A549 (cell line): ENCODE results near the gene SART3. TPM values are rescaled to one million over a fixed set of nuclear protein-coding genes. Genes with fewer than 3 reads are reported as not detected.
A peak's percentile ranks its signal among the peaks of the same experiment; 100 is the strongest.

Experiments
- ATAC-seq, 2 experiments: fragments of 200-7000 bp in 1 of 2; fragments of >200 bp in 1 of 2; cut with Nextera tagmentation in 1 of 2; cut with Tn5 transposase in 1 of 2; 3 replicates each; pipeline versions ENCODE4 v1.8.0 to v1.9.1; 2018 to 2020; ENCODE audit warnings: mild to moderate bottlenecking in 1 of 2, moderate library complexity in 1 of 2
- CTCF ChIA-PET: fragments of 300-600 bp; sonication (Branson Sonifier 250); formaldehyde crosslinking; extraction: SDS; loops from one replicate; lab custom pipeline; 2021; ENCODE audit warnings: antibody characterized with exemption, inconsistent platforms; lab: Yijun Ruan, JAX
- POLR2A ChIA-PET: fragments of 350-600 bp; formaldehyde crosslinking; extraction: SDS; loops from one replicate; lab custom pipeline; 2021; ENCODE audit warnings: antibody characterized with exemption, inconsistent platforms; lab: Yijun Ruan, JAX
- DNase-seq, 2 experiments: peaks; one replicate each; pipeline versions ENCODE4 v3.0.0 to v3.0.0-alpha.2; 2011 to 2016; ENCODE audit warnings: low read depth in 1 of 2, low spot score in 1 of 2
- FAIRE-seq: peaks from 2 replicates; lab custom pipeline; 2011; peaks lifted over from hg19 to GRCh38; lab: Jason Lieb, UNC
- H3K27ac ChIP-seq, 2 experiments: fragments of >200 bp; sonication (Bioruptor Twin); formaldehyde crosslinking; 3 replicates each; pipeline ENCODE4 v1.5.1; 2016 to 2017
- H3K4me1 ChIP-seq: fragments of >200 bp; sonication (Bioruptor Twin); formaldehyde crosslinking; 3 replicates; pipeline ENCODE4 v1.6.1; 2016
- H3K4me2 ChIP-seq: fragments of >200 bp; sonication (Bioruptor Twin); formaldehyde crosslinking; 3 replicates; pipeline ENCODE4 v1.6.1; 2016
- H3K4me3 ChIP-seq: fragments of >200 bp; sonication (Bioruptor Twin); formaldehyde crosslinking; 3 replicates; pipeline ENCODE4 v1.5.1; 2016
- H3K9me3 ChIP-seq: fragments of >200 bp; sonication (Bioruptor Twin); formaldehyde crosslinking; 3 replicates; pipeline ENCODE4 v1.6.1; 2016
- CBX8 ChIP-seq: fragments of 200-600 bp; sonication (generic); IDR thresholded peaks from 2 replicates; pipeline ENCODE4 v1.6.1; 2016
- FOSL2 ChIP-seq, 2 experiments: fragments of 450-650 bp in 1 of 2; fragments of >200 bp in 1 of 2; sonication (Bioruptor Twin) in 1 of 2; formaldehyde crosslinking; IDR thresholded peaks; 2 replicates each; pipeline versions ENCODE4 v1.5.0 to v1.6.1; 2016 to 2020; ENCODE audit warnings: mild to moderate bottlenecking in 1 of 2, moderate library complexity in 1 of 2
- GATA3 ChIP-seq: IDR thresholded peaks from 2 replicates; pipeline ENCODE4 v1.6.1; 2012; ENCODE audit warnings: borderline replicate concordance
- JUN ChIP-seq, 2 experiments: fragments of >200 bp; sonication (Bioruptor Twin); formaldehyde crosslinking; IDR thresholded peaks; 2 replicates in 1 of 2; 3 replicates in 1 of 2; pipeline ENCODE4 v1.6.1; 2016 to 2017
- MAFK ChIP-seq: fragments of 450-650 bp; IDR thresholded peaks from 2 replicates; pipeline ENCODE4 v1.6.1; 2014; ENCODE audit not compliant: partially characterized antibody
- NR3C1 ChIP-seq: fragments of >200 bp; sonication (Bioruptor Twin); formaldehyde crosslinking; IDR thresholded peaks from 3 replicates; pipeline ENCODE4 v1.6.1; 2017
- RNF2 ChIP-seq: fragments of 200-600 bp; sonication (generic); IDR thresholded peaks from 2 replicates; pipeline ENCODE4 v1.6.1; 2016; ENCODE audit warnings: low read depth, mild to moderate bottlenecking, antibody characterized with exemption, moderate library complexity, borderline replicate concordance
- WGBS: methylation state at CpG from one replicate; pipeline ENCODE4 v1.1.6; 2017; ENCODE audit errors: missing lambda C conversion rate; 5-methylcytosine and 5-hydroxymethylcytosine counted together
- polyA plus RNA-seq, 4 experiments: library from polyadenylated mRNA; depleted of rRNA in 3 of 4; stranded (reverse); fragments of >200 nt; fragmentation: RNase III in 1 of 4; extraction: RNeasy Plus Mini Kit Qiagen cat#74134 plus additional on column Dnase treatment in 1 of 4; gene quantifications; 2 replicates in 3 of 4; 3 replicates in 1 of 4; pipeline ENCODE4 v1.2.3, GENCODE V29; 2011 to 2017
- TF ChIP-seq, protein P1 (sequence below): fragments of 250-450 bp; sonication (Bioruptor Pico); IDR thresholded peaks from 2 replicates; pipeline ENCODE4 v1.5.0; 2020; ENCODE audit warnings: low read depth, mild to moderate bottlenecking, moderate library complexity
- TF ChIP-seq, protein P2 (sequence below): fragments of >200 bp; sonication (Bioruptor Twin); formaldehyde crosslinking; IDR thresholded peaks from 3 replicates; pipeline ENCODE4 v1.6.1; 2016
- TF ChIP-seq, protein P3 (sequence below): fragments of 200-600 bp; sonication (generic); IDR thresholded peaks from 2 replicates; pipeline ENCODE4 v1.6.1; 2016; ENCODE audit warnings: antibody characterized with exemption, mild to moderate bottlenecking, moderate library complexity

The SART3 gene
- polyA plus RNA-seq, 2 of the 4 experiments (the other 2 are of a cell fraction) = 52.7 to 77.2 TPM

DNA sequence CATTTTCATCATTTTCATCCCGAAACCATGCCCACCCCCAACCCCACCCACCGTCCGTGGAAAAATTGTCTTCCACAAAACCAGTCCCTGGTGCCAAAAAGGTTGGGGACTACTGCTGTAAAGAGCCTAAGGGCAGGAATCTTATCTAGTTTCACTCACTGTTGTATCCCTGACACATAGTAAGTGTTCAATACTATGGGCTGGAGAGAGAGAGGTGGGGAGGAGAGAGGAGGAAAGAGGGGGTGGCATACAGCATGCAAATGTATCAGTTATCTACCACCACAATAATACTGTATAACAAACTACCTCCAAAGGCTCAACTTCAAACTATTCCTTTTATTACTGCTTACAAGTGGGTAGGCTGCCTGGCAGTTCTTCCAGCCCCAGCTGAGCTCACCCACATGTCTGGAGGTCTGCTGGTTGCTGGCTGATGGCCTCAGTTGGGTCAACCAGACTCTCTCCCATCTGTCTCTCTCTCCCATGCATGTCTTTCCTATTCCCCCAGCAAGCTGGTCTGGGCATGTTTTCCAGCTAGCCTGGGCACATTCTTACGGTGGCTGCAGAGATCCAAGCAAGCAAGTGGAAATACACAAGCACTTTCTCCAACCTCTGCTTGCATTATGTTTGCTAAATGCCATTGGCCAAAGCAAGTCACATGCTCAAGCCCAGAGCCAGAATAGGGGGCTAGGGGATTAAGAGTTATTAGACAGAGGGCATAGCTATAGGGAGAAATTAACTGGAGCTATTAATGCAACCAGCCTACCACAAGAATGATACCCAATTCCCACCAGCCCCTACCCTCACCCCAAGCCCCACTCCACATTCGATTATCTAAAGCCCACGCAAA is 77.5 kb downstream of the SART3 start:
- H3K9me3 ChIP-seq = peaks cover 6% of the 10 kb centered on the region; the same call in 1 of the 3 replicates
- 26% methylated on average over 4 of the region's 6 CpGs for WGBS
- TF ChIP-seq, protein P1, sequence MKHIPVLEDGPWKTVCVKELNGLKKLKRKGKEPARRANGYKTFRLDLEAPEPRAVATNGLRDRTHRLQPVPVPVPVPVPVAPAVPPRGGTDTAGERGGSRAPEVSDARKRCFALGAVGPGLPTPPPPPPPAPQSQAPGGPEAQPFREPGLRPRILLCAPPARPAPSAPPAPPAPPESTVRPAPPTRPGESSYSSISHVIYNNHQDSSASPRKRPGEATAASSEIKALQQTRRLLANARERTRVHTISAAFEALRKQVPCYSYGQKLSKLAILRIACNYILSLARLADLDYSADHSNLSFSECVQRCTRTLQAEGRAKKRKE = no peak
- TF ChIP-seq JUN (IDR thresholded peaks at IDR 0.05) (no peak), NR3C1 (no peak), CBX8 (no peak), GATA3 (no peak), RNF2 (no peak)
- TF ChIP-seq, protein P2, sequence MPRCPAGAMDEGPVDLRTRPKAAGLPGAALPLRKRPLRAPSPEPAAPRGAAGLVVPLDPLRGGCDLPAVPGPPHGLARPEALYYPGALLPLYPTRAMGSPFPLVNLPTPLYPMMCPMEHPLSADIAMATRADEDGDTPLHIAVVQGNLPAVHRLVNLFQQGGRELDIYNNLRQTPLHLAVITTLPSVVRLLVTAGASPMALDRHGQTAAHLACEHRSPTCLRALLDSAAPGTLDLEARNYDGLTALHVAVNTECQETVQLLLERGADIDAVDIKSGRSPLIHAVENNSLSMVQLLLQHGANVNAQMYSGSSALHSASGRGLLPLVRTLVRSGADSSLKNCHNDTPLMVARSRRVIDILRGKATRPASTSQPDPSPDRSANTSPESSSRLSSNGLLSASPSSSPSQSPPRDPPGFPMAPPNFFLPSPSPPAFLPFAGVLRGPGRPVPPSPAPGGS = no peak
- TF ChIP-seq, protein P3, sequence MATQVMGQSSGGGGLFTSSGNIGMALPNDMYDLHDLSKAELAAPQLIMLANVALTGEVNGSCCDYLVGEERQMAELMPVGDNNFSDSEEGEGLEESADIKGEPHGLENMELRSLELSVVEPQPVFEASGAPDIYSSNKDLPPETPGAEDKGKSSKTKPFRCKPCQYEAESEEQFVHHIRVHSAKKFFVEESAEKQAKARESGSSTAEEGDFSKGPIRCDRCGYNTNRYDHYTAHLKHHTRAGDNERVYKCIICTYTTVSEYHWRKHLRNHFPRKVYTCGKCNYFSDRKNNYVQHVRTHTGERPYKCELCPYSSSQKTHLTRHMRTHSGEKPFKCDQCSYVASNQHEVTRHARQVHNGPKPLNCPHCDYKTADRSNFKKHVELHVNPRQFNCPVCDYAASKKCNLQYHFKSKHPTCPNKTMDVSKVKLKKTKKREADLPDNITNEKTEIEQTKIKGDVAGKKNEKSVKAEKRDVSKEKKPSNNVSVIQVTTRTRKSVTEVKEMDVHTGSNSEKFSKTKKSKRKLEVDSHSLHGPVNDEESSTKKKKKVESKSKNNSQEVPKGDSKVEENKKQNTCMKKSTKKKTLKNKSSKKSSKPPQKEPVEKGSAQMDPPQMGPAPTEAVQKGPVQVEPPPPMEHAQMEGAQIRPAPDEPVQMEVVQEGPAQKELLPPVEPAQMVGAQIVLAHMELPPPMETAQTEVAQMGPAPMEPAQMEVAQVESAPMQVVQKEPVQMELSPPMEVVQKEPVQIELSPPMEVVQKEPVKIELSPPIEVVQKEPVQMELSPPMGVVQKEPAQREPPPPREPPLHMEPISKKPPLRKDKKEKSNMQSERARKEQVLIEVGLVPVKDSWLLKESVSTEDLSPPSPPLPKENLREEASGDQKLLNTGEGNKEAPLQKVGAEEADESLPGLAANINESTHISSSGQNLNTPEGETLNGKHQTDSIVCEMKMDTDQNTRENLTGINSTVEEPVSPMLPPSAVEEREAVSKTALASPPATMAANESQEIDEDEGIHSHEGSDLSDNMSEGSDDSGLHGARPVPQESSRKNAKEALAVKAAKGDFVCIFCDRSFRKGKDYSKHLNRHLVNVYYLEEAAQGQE = no peak
- TF ChIP-seq, all 56 proteins: peak for 0
- Histone ChIP-seq H3K4me3 (no peak overlapping the region), H3K27ac (peak overlapping the region in 1 of 2 experiments; percentile 70; a peak in 2 of 6 replicates), H3K4me1 (peaks cover 11% of the 10 kb centered on the region; the same call in 2 of the 3 replicates), H3K4me2 (peak overlapping the region; percentile 64)
- peak in 1 of 2 experiments; percentile 47; a peak in 4 of 6 replicates for ATAC-seq
- FAIRE-seq = no peak
- ChIA-PET CTCF (interaction anchor here (0.6 to 1.3 kb wide), 3 partner anchors 11 to 493 kb away, joined by 3 to 5 read pairs (median 4); no protein-coding TSS in a partner anchor), POLR2A (no interaction called here)
- no peak for DNase-seq

DNA sequence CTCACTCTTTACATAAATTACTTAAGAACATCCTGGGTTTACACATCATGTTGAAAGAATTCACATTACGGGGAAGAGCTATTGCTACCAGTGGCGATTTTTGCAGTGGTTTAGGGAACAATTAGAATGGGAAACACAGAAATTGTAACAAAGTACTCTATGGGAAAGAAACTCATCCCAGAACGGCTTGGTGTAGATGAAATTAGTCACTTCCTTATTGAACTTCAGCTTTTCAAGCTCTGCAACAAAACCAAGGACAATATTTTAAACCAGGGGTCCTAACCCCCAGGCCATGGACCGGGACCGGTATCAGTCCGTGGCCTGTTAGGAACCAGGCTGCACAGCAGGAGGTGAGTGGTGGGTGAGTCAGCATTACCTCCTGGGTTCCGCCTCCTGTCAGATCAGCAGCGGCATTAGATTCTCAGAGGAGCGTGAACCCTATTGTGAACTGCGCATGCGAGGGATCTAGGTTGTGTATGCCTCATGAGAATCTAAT is 78.2 kb downstream of the SART3 start:
- Histone ChIP-seq H3K4me1 (peaks cover 11% of the 10 kb centered on the region; the same call in 2 of the 3 replicates), H3K4me2 (peak overlapping the region; percentile 64), H3K27ac (peak overlapping the region; percentile 33 to 70; a peak in 4 of 6 replicates), H3K9me3 (peaks cover 6% of the 10 kb centered on the region; the same call in 1 of the 3 replicates), H3K4me3 (no peak overlapping the region)
- FAIRE-seq (no peak), DNase-seq (peak in 1 of 2 experiments; percentile 57), ATAC-seq (peak; percentile 32 to 81; a peak in 4 of 6 replicates)
- POLR2A ChIA-PET = no interaction called here
- 18% methylated on average over 11 of the region's 11 CpGs for WGBS
- TF ChIP-seq MAFK (peak; percentile 51), FOSL2 (IDR thresholded peaks at IDR 0.05) (no peak), FOSL2 (CRISPR knock-in tag; IDR thresholded peaks at IDR 0.05) (peak; percentile 42; the same call in 1 of the 2 replicates), RNF2 (no peak)
- TF ChIP-seq, protein P2 = no peak
- CTCF ChIA-PET = interaction anchor here (1.7 kb wide), 1 partner anchor 29 kb away, joined by 4 read pairs; no protein-coding TSS in a partner anchor
